Spleen (tissue), 7 donors: Measurements from ENCODE around the gene SLC37A2.

Experiments
- CTCF ChIP-seq, 11 experiments: fragments of 200-600 bp in 7 of 11; fragments of 450-650 bp in 4 of 11; sonication (generic) in 4 of 11; IDR thresholded peaks in 8 of 11; conservative IDR thresholded peaks in 3 of 11; 1 replicate in 7 of 11; 2 replicates in 4 of 11; pipeline versions ENCODE4 v1.4.0 to v1.8.0; 2016 to 2021; ENCODE audit warnings: antibody characterized with exemption in 11 of 11, inconsistent platforms in 4 of 11, mild to moderate bottlenecking in 1 of 11
- POLR2A ChIP-seq, 3 donors: fragments of 450-650 bp; IDR thresholded peaks; one replicate each; pipeline ENCODE4 v1.5.1; 2017; ENCODE audit warnings: antibody characterized with exemption in 3 of 3, mild to moderate bottlenecking in 1 of 3
- POLR2AphosphoS5 ChIP-seq, 3 donors: sonication (generic); formaldehyde crosslinking; IDR thresholded peaks; one replicate each; pipeline ENCODE4 v1.5.1; 2017; ENCODE audit warnings: antibody characterized with exemption in 3 of 3
- donor health status: DM: no; HTN: no; CAD: no; lungs with moderate emphysema.
- donor health status: DM: no; HTN: no; CAD: no.
- donor health status: DM: no; HTN: no; CAD: no.

GRCh38 chr11:125129316-125129993, 66.3 kb downstream of the SLC37A2 start:
- no peak for TF ChIP-seq POLR2A (IDR thresholded peaks at IDR 0.05)
- TF ChIP-seq CTCF (IDR thresholded peaks at IDR 0.05 in 8 of 11, conservative IDR thresholded peaks at IDR 0.05 in 3 of 11): no peak
- TF ChIP-seq POLR2AphosphoS5 (IDR thresholded peaks at IDR 0.05): no peak
